Endothelial cell of umbilical vein (primary cell): ENCODE measurements around the gene SLC38A2. TPM values are rescaled to one million over a fixed set of nuclear protein-coding genes. Genes with fewer than 3 reads are reported as not detected.

Experiments used
- BruUV-seq: library from RNA; stranded (reverse); fragments of 400-500 nt; replicated peaks from 2 replicates; lab custom pipeline; 2021; lab: Mats Ljungman, UMichigan
- CTCF ChIA-PET: fragments of 300-600, 350-600 bp; sonication (Branson Sonifier 250); formaldehyde crosslinking; loops from one replicate; lab custom pipeline; 2021; ENCODE audit warnings: antibody characterized with exemption, inconsistent platforms; lab: Charles Lee
- POLR2A ChIA-PET: fragments of 300-600, 350-600 bp; sonication (Branson Sonifier 250); formaldehyde crosslinking; loops from one replicate; lab custom pipeline; 2021; ENCODE audit warnings: antibody characterized with exemption, inconsistent platforms; lab: Charles Lee
- DNase-seq: peaks from one replicate; pipeline ENCODE4 v3.0.0-alpha.2; 2011; ENCODE audit warnings: low read depth, low spot score
- FAIRE-seq: peaks from 2 replicates; lab custom pipeline; 2011; peaks lifted over from hg19 to GRCh38; lab: Jason Lieb, UNC
- H2AFZ ChIP-seq: 2 replicates; pipeline ENCODE4 v1.6.0; 2012; ENCODE audit warnings: low read depth, low read length, control low read depth, inconsistent platforms
- H3K27ac ChIP-seq: 2 replicates; pipeline ENCODE4 v1.5.1; 2011; ENCODE audit warnings: low read depth, mild to moderate bottlenecking, control low read depth, low read length, moderate library complexity; ENCODE audit not compliant: insufficient read depth
- H3K27me3 ChIP-seq, 2 experiments: 2 replicates each; pipeline versions ENCODE4 v1.6.0 to v1.6.1; 2011; ENCODE audit warnings: low read length in 2 of 2, mixed read lengths in 1 of 2; ENCODE audit not compliant: control insufficient read depth in 2 of 2, insufficient read depth in 2 of 2
- H3K36me3 ChIP-seq, 2 experiments: 2 replicates in 1 of 2; 3 replicates in 1 of 2; pipeline ENCODE4 v1.5.1; 2011; ENCODE audit warnings: low read length in 2 of 2, mild to moderate bottlenecking in 1 of 2, moderate library complexity in 1 of 2; ENCODE audit not compliant: control insufficient read depth in 2 of 2, insufficient read depth in 2 of 2; ENCODE audit errors: extremely low read depth in 1 of 2
- H3K4me1 ChIP-seq: 3 replicates; pipeline ENCODE4 v1.5.1; 2011; ENCODE audit warnings: mild to moderate bottlenecking, low read length; ENCODE audit not compliant: control insufficient read depth, insufficient read depth; ENCODE audit errors: extremely low read depth
- H3K4me2 ChIP-seq: 2 replicates; pipeline ENCODE4 v1.6.1; 2011; ENCODE audit warnings: low read length, control low read depth, mixed read lengths; ENCODE audit not compliant: insufficient read depth
- H3K4me3 ChIP-seq, 3 experiments: fragments of 200-600 bp in 1 of 3; sonication (generic), shearing (Covaris generic) in 1 of 3; replicated peaks in 1 of 3; 2 replicates each; pipeline ENCODE4 v1.5.1; 2011 to 2016; ENCODE audit warnings: control low read depth in 3 of 3, low read length in 3 of 3, mild to moderate bottlenecking in 2 of 3, inconsistent platforms in 1 of 3, low read depth in 1 of 3, moderate library complexity in 1 of 3; ENCODE audit not compliant: insufficient read depth in 1 of 3
- H3K79me2 ChIP-seq: 2 replicates; pipeline ENCODE4 v1.6.0; 2012; ENCODE audit warnings: low read length, inconsistent platforms; ENCODE audit not compliant: control insufficient read depth, insufficient read depth
- H3K9ac ChIP-seq: replicated peaks from 2 replicates; pipeline ENCODE3; 2011; ENCODE audit warnings: low read length, control low read depth; ENCODE audit not compliant: insufficient read depth; ENCODE audit errors: extremely low read depth
- H3K9me1 ChIP-seq: replicated peaks from 3 replicates; pipeline ENCODE4 v1.6.0; 2011; ENCODE audit warnings: mild to moderate bottlenecking, low read length; ENCODE audit not compliant: control insufficient read depth, insufficient read depth; ENCODE audit errors: extremely low read depth
- H3K9me3 ChIP-seq: replicated peaks from 2 replicates; pipeline ENCODE4 v1.5.1; 2012; ENCODE audit warnings: low read length, inconsistent platforms; ENCODE audit not compliant: control insufficient read depth, insufficient read depth
- H4K20me1 ChIP-seq: replicated peaks from 2 replicates; pipeline ENCODE3; 2011; ENCODE audit warnings: mild to moderate bottlenecking, low read length; ENCODE audit not compliant: control insufficient read depth, insufficient read depth; ENCODE audit errors: extremely low read depth
- CTCF ChIP-seq, 2 donors: IDR thresholded peaks; 1 replicate in 1 of 2; 2 replicates in 1 of 2; pipeline ENCODE4 v1.5.1; 2011; ENCODE audit warnings: low read length in 2 of 2, mild to moderate bottlenecking in 2 of 2, moderate library complexity in 2 of 2, control low read depth in 1 of 2, inconsistent platforms in 1 of 2, low read depth in 1 of 2; ENCODE audit not compliant: insufficient read depth in 1 of 2; ENCODE audit errors: extremely low read depth in 1 of 2
- EZH2 ChIP-seq: IDR thresholded peaks from 2 replicates; pipeline ENCODE4 v1.6.1; 2012; ENCODE audit warnings: borderline replicate concordance, low read depth, mild to moderate bottlenecking, moderate library complexity, low read length, inconsistent platforms; ENCODE audit not compliant: severe bottlenecking
- FOS ChIP-seq: IDR thresholded peaks from 2 replicates; pipeline ENCODE4 v1.6.1; 2011; ENCODE audit warnings: mild to moderate bottlenecking, low read length, moderate library complexity, borderline replicate concordance; ENCODE audit not compliant: insufficient read depth
- GATA2 ChIP-seq: IDR thresholded peaks from 2 replicates; pipeline ENCODE4 v1.7.0; 2011; ENCODE audit warnings: low read depth, mild to moderate bottlenecking, moderate library complexity, mixed read lengths, low read length; ENCODE audit not compliant: insufficient read length, insufficient read depth
- JUN ChIP-seq: IDR thresholded peaks from 2 replicates; pipeline ENCODE4 v1.6.1; 2011; ENCODE audit warnings: borderline replicate concordance, low read depth; ENCODE audit not compliant: insufficient read length, insufficient read depth
- MAX ChIP-seq: IDR thresholded peaks from 2 replicates; pipeline ENCODE4 v1.6.1; 2011; ENCODE audit not compliant: insufficient read depth, insufficient read length
- MYC ChIP-seq: IDR thresholded peaks from one replicate; pipeline ENCODE4 v1.6.1; 2011; ENCODE audit warnings: mild to moderate bottlenecking, low read depth, low read length
- POLR2A ChIP-seq: IDR thresholded peaks from 2 replicates; pipeline ENCODE4 v1.6.1; 2012; ENCODE audit warnings: low read depth, mild to moderate bottlenecking, control low read depth, low read length
- POLR2AphosphoS5 ChIP-seq: IDR thresholded peaks from 2 replicates; pipeline ENCODE4 v1.6.1; 2012; ENCODE audit warnings: low read depth, mild to moderate bottlenecking, control low read depth, low read length, moderate library complexity; ENCODE audit not compliant: insufficient read depth
- dilution Hi-C: fragments of 300-500 bp; cut with MboI; formaldehyde crosslinking; loops from one replicate; pipeline ENCODE4 v1.15.0; 2019; ENCODE audit warnings: low sequenced_read_pairs; ENCODE audit not compliant: extremely low pct_ligation_motif_present
- intact Hi-C: fragments of 100-400 bp; cut with micrococcal nuclease; formaldehyde crosslinking; loops from one replicate; pipeline ENCODE4 v1.10.0; 2022
- polyA plus RNA-seq, 4 experiments: library from polyadenylated mRNA; depleted of rRNA in 3 of 4; stranded (reverse) in 3 of 4; unstranded in 1 of 4; fragments of >200 nt; gene quantifications; 2 replicates each; pipeline versions ENCODE4 v1.2.1 to v1.2.3, GENCODE V29; 2011 to 2012; ENCODE audit warnings: missing spikeins in 1 of 4
- total RNA-seq: library from RNA; stranded (reverse); gene quantifications from 2 replicates; pipeline ENCODE4 v1.2.3, GENCODE V29; 2021

SLC38A2 gene
- total and polyA plus RNA-seq, 2 donors (not counting 3 experiments of a cell fraction or from before 2014, with no cell fraction given), result 267 to 427 TPM

- Histone ChIP-seq H3K9ac (no peak overlapping the region), H3K4me3 (no peak overlapping the region), H3K36me3 (no peaks in the 10 kb centered on the region), H4K20me1 (no peaks in the 10 kb centered on the region), H3K9me1 (no peaks in the 10 kb centered on the region), H2AFZ (no peak overlapping the region), H3K27ac (no peak overlapping the region), H3K79me2 (no peaks in the 10 kb centered on the region), H3K27me3 (no peaks in the 10 kb centered on the region), H3K4me1 (peaks cover 17% of the 10 kb centered on the region), H3K4me2 (no peak overlapping the region), H3K9me3 (no peaks in the 10 kb centered on the region)
- BruUV-seq, result no TSS peak
- FAIRE-seq (no peak), DNase-seq (no peak)
- POLR2A ChIA-PET, result no interaction called here
- CTCF ChIA-PET, result no interaction called here
- intact Hi-C loops, result no loop called here
- no peak for TF ChIP-seq GATA2
- TF ChIP-seq JUN, result no peak
- TF ChIP-seq FOS, result no peak
- no peak for TF ChIP-seq MAX
- TF ChIP-seq POLR2A, result no peak
- TF ChIP-seq MYC, result no peak
- TF ChIP-seq CTCF (IDR thresholded peaks at IDR 0.05; ENCODE audit: extremely low read depth in 1 of 2, insufficient read depth in 1 of 2, low read depth in 1 of 2, low read length in 2 of 2), result no peak
- TF ChIP-seq POLR2AphosphoS5, result no peak
- no peak for TF ChIP-seq EZH2
- dilution Hi-C loops, result no loop called here
These were observed 37.4 kb upstream of the SLC38A2 start for GRCh38 chr12:46409974-46410373.
